Fibroblast of mammary gland (primary cell): Measurements from ENCODE around the gene OPCML.

Source experiments
- DNase-seq: peaks from one replicate; pipeline ENCODE4 v3.0.0-alpha.2; 2010; ENCODE audit warnings: low read depth
- H3K4me3 ChIP-seq: 2 replicates; pipeline ENCODE4 v1.5.1; 2011; ENCODE audit warnings: low read depth, mild to moderate bottlenecking, low read length, moderate library complexity; ENCODE audit not compliant: control insufficient read depth
- TF ChIP-seq, protein P1 (sequence below): conservative IDR thresholded peaks from 2 replicates; pipeline ENCODE4 v1.5.1; 2011; ENCODE audit warnings: low read depth, low read length, inconsistent platforms; ENCODE audit not compliant: control insufficient read depth, insufficient read depth

OPCML gene

DNA sequence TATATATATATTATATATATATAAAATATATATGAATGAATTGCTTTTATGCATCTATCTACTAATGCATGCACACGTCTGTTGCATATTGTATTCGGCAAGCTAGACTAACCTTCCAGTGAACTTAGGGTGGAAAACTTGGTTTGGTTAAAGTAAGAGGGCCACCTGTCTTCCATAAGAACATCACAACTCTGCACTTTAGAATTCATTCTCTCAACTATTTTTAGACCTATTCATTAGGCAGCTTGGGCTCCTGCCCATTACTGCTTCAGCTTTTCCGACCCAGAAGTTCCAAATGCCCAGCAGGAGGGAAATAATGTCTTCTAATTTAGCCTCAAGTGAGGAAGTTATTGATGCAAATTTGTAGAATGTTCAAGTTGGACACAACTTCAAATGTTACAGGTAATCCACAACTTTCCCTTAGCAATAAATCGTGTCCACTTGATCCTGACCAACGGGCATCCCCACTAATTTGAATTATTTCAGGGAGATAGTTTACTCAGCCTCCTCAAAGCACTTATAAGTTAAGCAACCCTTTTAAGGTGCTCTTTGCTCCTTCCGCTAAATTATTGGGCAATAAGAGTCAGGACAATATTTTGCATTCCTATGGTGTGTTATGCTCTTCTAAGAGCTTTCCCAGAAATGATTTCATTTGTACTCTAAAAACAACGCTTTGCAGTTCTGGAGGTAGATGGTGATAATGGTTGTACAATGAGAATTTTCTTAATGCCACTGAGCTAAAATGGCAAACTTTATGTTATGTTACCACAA, 132.3 kb downstream of the OPCML start:
- no peak for DNase-seq
- TF ChIP-seq, protein P1, sequence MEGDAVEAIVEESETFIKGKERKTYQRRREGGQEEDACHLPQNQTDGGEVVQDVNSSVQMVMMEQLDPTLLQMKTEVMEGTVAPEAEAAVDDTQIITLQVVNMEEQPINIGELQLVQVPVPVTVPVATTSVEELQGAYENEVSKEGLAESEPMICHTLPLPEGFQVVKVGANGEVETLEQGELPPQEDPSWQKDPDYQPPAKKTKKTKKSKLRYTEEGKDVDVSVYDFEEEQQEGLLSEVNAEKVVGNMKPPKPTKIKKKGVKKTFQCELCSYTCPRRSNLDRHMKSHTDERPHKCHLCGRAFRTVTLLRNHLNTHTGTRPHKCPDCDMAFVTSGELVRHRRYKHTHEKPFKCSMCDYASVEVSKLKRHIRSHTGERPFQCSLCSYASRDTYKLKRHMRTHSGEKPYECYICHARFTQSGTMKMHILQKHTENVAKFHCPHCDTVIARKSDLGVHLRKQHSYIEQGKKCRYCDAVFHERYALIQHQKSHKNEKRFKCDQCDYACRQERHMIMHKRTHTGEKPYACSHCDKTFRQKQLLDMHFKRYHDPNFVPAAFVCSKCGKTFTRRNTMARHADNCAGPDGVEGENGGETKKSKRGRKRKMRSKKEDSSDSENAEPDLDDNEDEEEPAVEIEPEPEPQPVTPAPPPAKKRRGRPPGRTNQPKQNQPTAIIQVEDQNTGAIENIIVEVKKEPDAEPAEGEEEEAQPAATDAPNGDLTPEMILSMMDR: no peak
- H3K4me3 ChIP-seq: no peak overlapping the region

DNA sequence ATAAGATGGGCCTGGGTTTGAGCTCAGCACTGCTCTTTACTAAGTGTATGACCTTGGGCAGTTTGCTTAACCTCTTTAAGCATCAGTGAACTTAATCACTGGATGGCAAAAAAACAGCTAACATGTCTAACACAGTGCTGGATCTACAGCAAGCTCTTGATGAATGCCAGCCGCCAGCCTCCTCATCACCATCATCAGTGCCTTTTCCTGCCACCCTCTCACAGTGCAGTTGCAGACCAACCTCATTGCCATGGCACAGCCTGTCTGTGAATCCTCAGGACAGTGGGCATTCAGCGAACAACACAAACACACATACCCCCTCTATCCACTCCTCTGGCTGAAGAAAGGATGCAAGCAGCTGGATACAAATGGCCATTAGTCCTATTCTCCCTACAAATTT, 133.0 kb downstream of the OPCML start:
- no peak for DNase-seq
- no peak overlapping the region for H3K4me3 ChIP-seq
- TF ChIP-seq, protein P1: no peak

DNA sequence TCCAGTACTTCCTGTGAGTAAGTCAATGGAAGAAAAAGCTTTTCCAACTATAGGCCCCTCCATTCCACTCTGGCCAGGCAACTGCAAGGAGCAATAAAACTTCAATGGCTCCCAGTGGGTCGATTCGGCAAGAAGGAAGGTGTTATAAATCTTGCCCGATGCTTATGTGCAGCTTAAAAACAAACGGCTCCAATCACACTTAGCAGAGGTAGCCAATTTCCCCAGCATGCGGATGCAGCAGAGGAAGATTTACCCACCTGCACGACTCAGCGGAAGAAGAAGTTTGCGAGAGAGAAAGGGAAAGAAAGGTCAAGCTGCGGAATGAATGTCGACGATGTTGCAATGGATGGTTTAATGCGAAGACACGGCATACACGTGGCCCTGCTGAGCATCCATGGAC, 141.5 kb downstream of the OPCML start:
- no peak for DNase-seq
- no peak overlapping the region for H3K4me3 ChIP-seq
- TF ChIP-seq, protein P1: no peak

DNA sequence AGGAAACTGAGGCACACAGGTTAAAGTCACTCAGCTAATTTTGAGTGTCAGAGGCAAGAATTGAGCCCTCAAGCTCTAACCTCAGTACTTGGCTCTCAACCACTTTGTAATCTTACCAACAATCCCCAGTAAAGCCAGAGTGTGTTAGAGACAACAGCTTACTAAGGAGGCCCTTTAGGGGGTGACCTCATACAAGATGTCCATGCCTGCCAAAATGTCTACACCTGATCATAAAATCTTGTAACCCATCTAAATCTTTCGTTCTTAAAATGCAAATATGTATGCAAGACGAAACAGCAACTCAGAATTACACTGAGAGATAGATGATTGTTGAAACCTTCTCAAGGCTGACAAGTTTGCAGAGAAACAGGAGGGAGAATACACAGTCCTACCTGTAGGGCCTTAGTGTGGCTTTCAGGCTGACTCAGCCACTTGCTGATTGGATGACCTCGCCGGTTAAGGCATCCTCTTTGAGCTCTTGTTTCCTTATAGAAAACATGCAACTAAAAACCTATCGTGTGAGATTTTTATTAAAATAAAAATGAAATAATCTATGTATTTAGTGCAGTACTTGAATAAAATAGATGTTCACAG, 143.2 kb downstream of the OPCML start:
- no peak for DNase-seq
- H3K4me3 ChIP-seq: no peak overlapping the region

DNA sequence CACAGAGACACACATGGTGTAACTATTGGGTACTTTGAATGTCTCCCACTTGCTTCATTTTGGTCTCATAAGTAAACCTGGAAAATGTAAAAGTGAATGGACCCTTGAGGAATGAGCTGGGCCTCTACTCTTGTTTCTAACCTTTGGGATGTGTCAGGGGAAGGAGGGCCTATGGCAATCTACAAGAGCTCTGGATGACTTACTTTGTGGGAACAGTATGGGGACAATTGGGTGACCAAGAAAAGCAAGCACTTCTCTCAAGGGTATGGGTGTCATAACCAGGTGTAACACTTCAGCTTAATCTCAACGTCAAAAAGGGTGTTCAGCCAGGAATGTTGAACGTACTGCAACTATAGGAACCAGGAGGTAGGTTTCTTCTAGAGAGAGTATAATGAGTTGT, 144.0 kb downstream of the OPCML start:
- TF ChIP-seq, protein P1: no peak
- DNase-seq: no peak
- H3K4me3 ChIP-seq: no peak overlapping the region

More for the DNA sequence above, 143.2 kb downstream of the OPCML start:
- TF ChIP-seq, protein P1: no peak

DNA sequence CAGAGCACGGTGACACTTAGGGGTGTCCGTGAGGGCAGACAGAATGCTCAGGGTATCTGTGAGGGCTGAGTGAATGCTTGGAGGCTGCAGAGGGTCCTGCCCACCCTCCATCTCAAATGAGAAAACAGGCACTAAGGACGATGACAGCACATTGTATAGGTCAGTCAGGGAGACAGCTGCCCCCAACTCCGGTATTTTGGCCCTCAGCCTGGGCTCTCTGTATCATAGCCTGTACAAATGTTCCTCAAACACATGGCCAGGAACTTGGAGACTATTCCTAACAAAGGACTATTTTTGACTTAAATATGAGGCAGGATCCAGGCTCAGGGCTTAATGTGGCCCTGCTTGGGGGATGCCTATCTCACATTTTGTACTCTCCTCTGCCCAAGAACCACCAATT, 145.4 kb downstream of the OPCML start:
- TF ChIP-seq, protein P1: no peak
- DNase-seq: no peak
- no peak overlapping the region for H3K4me3 ChIP-seq
